NCI-H2107 (cell line): ENCODE data around the gene FOXS1.
"Not testable (repeated sequence)": the region's sequence is repeated elsewhere in the genome, so short reads cannot be mapped to it uniquely, and the experiment has no call there.

ENCODE experiments used
- DNase-seq: peaks from one replicate; lab custom pipeline; 2025; lab: John Stamatoyannopoulos, UW

FOXS1 gene

GRCh38 chr20:31838646-31839292 lies 6.6 kb downstream of the FOXS1 start:
- DNase-seq: no peak

- DNase-seq: no peak
These were observed 7.5 kb downstream of the FOXS1 start for GRCh38 chr20:31837896-31838397.

DNA sequence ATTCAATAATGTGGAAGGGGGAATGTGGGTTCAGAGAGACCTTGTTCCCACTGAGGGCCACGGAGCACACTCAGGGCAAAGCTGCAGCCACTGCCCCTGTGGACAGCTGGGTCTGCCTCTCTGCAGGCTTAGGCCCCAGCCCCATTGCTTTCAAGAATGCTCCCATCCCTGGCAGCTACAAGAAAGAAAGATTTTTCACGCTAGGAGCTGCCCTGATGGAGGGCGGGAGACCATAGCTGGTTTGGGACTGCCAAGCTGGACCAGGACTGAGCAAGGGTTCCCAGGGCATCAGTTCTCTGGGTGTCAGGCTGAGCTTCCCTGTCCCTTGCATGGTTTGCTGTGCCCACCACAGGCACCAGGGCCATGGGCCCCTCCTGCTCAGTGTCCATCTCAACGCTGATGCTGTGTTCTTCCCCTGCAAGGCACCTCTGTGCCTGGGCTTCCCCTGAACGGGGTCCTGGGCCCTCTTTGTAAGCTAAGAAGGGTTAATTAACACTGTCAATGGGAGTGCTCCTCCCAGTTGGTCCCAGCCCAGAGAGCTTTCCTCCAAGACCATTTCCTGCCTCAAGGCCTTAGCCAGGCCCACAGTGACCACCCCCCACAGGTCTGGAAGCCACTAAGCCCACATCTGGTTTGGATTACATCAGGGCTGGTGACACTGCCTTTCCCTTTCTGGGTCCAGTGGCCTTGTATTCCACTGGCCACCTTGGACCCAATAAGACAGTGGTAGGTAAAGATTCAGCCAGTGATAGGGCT lies 8.4 kb downstream of the FOXS1 start:
- no peak for DNase-seq

DNA sequence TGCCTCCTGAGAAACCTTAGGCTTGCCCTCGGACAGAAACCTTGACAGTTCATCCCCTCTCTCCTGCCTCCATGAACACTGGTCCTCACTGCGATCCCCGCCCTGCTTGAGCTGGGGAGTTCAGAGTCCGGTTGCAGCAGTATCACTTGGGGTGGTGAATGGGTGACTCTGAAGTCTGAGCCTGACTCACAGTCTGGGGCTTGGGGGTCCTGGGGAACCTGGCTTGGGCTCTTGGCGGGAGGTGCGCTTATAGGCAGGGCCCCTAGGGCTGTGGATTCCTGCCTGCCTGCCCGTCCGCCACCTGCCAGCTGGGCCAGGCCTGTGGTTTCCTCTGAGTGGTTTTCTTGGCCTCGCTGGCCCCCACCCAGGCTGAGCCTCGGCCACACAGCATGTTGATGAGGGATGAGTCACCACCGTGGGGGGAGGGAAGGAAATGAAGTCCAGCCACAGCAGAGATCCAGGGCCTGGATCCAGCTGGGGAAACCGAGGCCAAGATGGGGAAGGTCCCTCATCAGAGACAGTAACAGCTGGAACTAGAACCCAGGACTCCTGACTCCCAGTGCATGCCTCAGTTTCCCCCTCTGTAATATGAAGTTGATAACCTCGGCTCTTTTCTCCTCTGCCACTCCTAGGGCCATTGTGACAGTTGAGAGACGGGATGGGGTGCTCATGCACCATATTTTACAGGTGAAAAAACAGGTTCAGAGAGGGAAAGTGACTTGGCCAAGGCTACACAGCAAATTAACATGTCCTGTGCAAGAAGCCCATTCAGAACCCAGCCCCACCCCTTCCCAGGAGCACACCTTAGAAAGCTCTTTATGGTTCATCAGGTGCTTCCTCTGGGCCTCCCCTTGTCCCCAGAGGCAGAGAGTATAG lies 9.2 kb downstream of the FOXS1 start:
- DNase-seq: no peak

DNA sequence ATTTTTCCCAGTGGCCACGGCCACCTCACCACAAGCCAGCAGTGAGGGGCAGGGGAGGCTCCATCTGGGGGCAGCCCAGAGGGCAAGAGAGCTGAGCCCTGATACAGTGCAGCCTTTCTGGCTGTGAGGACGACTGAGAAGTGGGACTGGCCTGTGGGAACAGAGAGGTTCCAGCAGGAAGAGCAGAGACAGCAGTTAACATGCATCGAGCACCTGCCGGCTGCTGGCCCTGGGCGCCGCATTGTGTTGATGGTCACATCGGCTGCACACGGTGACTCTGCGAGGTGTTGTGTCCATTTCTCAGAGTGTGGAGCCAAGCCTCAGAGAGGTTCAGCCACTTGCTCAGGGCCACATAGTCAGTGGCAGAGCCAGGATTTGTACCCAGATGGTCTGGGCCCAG lies 9.8 kb downstream of the FOXS1 start:
- no peak for DNase-seq

DNA sequence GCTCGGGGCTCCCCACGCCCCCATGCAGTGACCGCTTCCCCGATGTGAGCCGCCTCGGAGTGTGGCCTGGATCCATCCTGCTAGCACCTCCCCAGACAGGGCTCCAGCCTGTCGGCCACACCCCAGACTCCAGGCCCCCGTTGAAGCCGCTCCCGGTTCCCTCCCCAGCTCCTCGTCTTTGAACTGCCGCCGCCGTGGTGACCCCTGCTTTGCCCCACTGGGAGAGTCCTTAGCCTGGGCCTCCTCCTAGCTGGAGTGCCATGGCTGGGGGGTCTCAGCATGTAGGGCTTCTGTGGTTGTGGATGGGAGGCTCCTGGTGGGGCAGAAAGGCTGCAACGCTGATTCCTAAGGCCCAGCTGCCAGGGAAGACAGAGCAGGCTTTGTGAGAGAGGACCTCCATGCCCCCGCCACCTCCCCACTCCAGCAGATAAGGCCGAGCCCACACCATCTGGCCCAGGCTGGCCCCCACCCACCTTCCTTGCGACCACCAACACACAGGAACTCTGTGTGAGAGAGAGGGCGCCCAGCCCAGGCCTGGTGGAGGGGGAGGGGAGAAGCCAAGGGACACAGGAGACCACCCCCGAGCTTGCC lies 11.4 kb downstream of the FOXS1 start:
- no peak for DNase-seq

DNA sequence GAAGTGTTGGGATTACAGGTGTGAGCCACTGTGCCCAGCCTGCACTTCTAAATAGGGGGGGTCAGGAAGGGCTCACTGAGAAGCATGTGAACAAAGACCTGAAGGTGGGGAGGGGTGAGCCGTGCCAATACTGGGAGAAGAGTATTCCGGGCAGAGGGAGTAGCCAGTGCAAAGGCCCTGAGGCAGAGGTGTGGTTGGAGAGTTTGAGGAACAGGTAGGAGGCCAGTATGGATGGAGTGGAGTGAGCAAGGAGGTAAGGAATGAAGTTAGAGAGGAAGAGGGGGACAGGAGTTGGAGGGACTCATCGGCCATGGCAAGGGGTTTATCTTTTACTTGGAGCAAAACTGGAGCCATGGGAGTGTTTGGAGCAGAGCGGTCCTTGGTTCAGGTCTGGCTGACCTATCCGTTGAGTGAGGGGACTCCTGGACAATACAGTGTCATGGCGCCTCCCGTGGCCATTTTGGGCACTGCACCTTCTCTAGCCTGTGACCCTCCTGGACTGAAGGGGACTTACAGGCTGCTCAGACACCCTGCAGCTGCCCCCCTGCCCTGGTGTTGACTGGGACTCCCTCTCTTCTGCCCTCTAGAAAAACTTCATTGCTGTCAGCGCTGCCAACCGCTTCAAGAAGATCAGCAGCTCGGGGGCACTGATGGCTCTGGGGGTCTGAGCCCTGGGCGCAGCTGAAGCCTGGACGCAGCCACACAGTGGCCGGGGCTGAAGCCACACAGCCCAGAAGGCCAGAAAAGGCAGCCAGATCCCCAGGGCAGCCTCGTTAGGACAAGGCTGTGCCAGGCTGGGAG lies 12.1 kb downstream of the FOXS1 start:
- DNase-seq: no peak

- DNase-seq: no peak
These were observed 13.6 kb downstream of the FOXS1 start for GRCh38 chr20:31831771-31832306.

GRCh38 chr20:31831211-31831610 lies 14.2 kb downstream of the FOXS1 start:
- no peak for DNase-seq

- no peak for DNase-seq
These were observed 14.9 kb downstream of the FOXS1 start for GRCh38 chr20:31830406-31830981.

- DNase-seq: no peak
These were observed 15.7 kb downstream of the FOXS1 start for GRCh38 chr20:31829731-31830130.

GRCh38 chr20:31828016-31828415 lies 17.4 kb downstream of the FOXS1 start:
- not testable (repeated sequence) for DNase-seq

DNA sequence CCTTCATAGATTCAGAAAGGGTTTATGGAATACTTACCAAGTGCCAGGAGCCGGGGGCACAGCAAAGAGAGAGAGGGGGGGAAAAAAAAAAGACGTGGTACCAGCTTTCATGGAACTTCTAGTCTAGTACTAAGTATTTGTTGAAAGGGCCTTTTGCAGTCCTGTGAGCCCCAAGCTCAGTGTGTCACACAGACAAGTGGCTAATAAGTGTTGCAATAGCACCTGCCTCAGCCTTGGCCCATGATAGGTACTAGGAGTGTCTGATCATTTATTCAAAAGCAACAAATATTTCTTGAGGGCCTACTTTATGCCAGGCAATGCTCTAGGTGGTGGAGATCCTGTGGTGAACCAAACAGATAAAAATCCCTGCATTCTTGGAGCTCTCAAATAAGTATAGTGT lies 18.3 kb downstream of the FOXS1 start:
- DNase-seq: no peak

GRCh38 chr20:31826074-31826473 lies 19.3 kb downstream of the FOXS1 start:
- no peak for DNase-seq

GRCh38 chr20:31824554-31825313 lies 20.7 kb downstream of the FOXS1 start:
- no peak for DNase-seq

- no peak for DNase-seq
These were observed 21.3 kb downstream of the FOXS1 start for GRCh38 chr20:31824125-31824485.

- DNase-seq: no peak
These were observed 21.9 kb downstream of the FOXS1 start for GRCh38 chr20:31823360-31824124.

GRCh38 chr20:31822421-31823330 lies 22.7 kb downstream of the FOXS1 start:
- no peak for DNase-seq
